Astrocyte of the spinal cord (primary cell): Measurements from ENCODE around the gene ITFG2.

Source experiments
- DNase-seq: peaks from one replicate; pipeline ENCODE4 v3.0.0; 2011; ENCODE audit warnings: low read depth, low spot score
- H3K4me3 ChIP-seq: 2 replicates; pipeline ENCODE4 v1.5.1; 2011; ENCODE audit warnings: low read depth, mild to moderate bottlenecking, low read length, moderate library complexity
- in situ Hi-C: cut with HindIII; loops from 2 replicates; pipeline ENCODE4 v1.10.0; 2017; ENCODE audit warnings: low sequenced_read_pairs
- TF ChIP-seq, protein P1 (sequence below): IDR thresholded peaks from 2 replicates; pipeline ENCODE4 v1.5.1; 2012; ENCODE audit warnings: low read depth, mild to moderate bottlenecking, low read length, inconsistent platforms

The ITFG2 gene

DNA sequence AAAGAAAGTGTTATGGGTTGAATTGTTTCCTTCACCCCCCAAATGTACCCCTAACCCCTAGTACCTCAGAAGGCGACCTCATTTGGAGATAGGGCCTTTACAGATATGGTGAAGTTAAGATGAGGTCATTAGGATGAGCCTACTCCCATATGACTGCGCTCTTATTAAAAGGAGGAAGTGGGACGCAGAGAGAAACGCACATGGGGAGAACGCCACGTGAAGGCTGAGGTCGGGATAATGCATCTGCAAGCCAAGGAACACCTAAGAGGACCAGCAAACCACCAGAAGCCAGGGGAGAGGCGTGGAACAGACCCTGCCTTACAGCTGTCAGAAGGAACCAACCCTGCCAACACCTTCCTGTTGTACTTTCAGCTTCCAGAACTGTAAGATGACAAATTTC lies 24.1 kb downstream of the ITFG2 start:
- H3K4me3 ChIP-seq: no peak overlapping the region
- DNase-seq: no peak
- TF ChIP-seq, protein P1, sequence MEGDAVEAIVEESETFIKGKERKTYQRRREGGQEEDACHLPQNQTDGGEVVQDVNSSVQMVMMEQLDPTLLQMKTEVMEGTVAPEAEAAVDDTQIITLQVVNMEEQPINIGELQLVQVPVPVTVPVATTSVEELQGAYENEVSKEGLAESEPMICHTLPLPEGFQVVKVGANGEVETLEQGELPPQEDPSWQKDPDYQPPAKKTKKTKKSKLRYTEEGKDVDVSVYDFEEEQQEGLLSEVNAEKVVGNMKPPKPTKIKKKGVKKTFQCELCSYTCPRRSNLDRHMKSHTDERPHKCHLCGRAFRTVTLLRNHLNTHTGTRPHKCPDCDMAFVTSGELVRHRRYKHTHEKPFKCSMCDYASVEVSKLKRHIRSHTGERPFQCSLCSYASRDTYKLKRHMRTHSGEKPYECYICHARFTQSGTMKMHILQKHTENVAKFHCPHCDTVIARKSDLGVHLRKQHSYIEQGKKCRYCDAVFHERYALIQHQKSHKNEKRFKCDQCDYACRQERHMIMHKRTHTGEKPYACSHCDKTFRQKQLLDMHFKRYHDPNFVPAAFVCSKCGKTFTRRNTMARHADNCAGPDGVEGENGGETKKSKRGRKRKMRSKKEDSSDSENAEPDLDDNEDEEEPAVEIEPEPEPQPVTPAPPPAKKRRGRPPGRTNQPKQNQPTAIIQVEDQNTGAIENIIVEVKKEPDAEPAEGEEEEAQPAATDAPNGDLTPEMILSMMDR: no peak
- in situ Hi-C loops: no loop called here

GRCh38 chr12:2841056-2841650 lies 28.7 kb downstream of the ITFG2 start:
- in situ Hi-C loops: no loop called here
- TF ChIP-seq, protein P1: no peak

DNA sequence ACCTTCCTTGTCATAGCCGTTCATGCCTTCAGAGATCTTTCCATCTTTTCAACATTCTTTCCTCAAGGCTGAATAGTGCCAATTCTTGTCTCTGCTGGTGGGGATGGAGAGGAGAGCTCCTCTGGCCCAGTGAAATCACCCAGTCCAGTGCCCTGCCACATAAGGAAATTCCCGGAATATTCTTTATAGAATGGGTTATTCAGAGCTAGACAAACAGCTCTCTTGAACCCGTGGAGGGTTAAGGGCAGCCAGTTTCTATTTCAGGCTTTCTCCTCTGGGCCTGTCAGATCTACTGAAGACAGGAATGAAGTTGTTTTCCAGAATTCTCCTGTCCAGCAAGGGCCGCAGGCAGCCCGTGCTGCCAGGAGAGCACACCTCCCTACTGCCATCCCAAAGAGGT lies 30.5 kb downstream of the ITFG2 start:
- in situ Hi-C loops: no loop called here
- no peak for DNase-seq
- H3K4me3 ChIP-seq: no peak overlapping the region
- TF ChIP-seq, protein P1: no peak

More at GRCh38 chr12:2841056-2841650, 28.7 kb downstream of the ITFG2 start:
- no peak for DNase-seq
- H3K4me3 ChIP-seq: no peak overlapping the region

DNA sequence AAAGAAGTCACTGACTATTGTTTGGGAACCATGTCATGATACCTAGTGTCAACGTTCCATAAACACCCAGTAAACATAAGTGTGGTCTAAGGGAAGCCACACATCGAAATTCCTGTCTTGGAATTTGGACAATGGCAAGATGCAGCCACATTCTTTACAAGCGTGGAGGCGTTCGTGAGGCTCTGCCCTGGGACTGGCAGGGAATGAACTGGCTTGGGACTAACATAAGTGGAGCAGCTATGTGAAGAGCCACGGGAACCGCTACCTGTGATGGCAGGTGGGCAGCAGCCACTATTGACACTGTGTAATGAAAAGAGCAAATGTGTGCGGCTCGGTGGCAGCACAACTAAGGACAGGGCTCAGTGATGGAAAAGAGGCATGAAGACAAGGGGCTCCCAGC lies 32.3 kb downstream of the ITFG2 start:
- TF ChIP-seq, protein P1: no peak
- DNase-seq: no peak
- no peak overlapping the region for H3K4me3 ChIP-seq
- in situ Hi-C loops: no loop called here

GRCh38 chr12:2845280-2845679 lies 32.8 kb downstream of the ITFG2 start:
- TF ChIP-seq, protein P1: no peak
- peak; percentile 67 for DNase-seq
- in situ Hi-C loops: no loop called here
- H3K4me3 ChIP-seq: no peak overlapping the region

- no peak overlapping the region for H3K4me3 ChIP-seq
- in situ Hi-C loops: no loop called here
- TF ChIP-seq, protein P1: no peak
- no peak for DNase-seq
These were observed 39.5 kb downstream of the ITFG2 start for GRCh38 chr12:2851931-2852330.

GRCh38 chr12:2853626-2854025 lies 41.2 kb downstream of the ITFG2 start:
- in situ Hi-C loops: no loop called here

More at GRCh38 chr12:2853626-2854025, 41.2 kb downstream of the ITFG2 start:
- DNase-seq: peak; percentile 71
- no peak overlapping the region for H3K4me3 ChIP-seq
- TF ChIP-seq, protein P1: peak; percentile 98
